Measurements from ENCODE around the gene ZFYVE27. TPM values are rescaled to one million over a fixed set of nuclear protein-coding genes. Genes with fewer than 3 reads are reported as not detected.

Gene ZFYVE27
- total and polyA plus RNA-seq, 10 of the 15 experiments (the other 5 are each of a cell fraction or from before 2014, with no cell fraction given): 1.1 to 28.9 (median 21.4) TPM

- H2AFZ ChIP-seq (ENCODE audit: control insufficient read depth, low read depth, low read length): no peak overlapping the region
- no peaks in the 10 kb centered on the region for H3K79me2 ChIP-seq (ENCODE audit: control insufficient read depth, insufficient read depth, low read length)
- intact Hi-C loops (cut with micrococcal nuclease; ENCODE audit: unreplicated experiment): no loop called here
- no peak for DNase-seq (ENCODE audit: low read depth, low spot score)
- in situ Hi-C loops (cut with MboI): no loop called here
- no peaks in the 10 kb centered on the region for H3K9me3 ChIP-seq (replicated peaks; ENCODE audit: control insufficient read depth, insufficient read depth, low read length)
- no TSS peak for BruUV-seq (replicated peaks)
- peaks cover 2% of the 10 kb centered on the region in 2 experiments for H3K36me3 ChIP-seq (ENCODE audit: control insufficient read depth in 2 of 2, insufficient read depth in 2 of 2, low read length in 1 of 2)
- no peak for TF ChIP-seq FOXM1 (IDR thresholded peaks at IDR 0.05; ENCODE audit: low read depth, low read length)
- TF ChIP-seq SUZ12 (IDR thresholded peaks at IDR 0.05; ENCODE audit: unreplicated experiment): no peak
- no peak overlapping the region for H3K9ac ChIP-seq (ENCODE audit: control insufficient read depth, insufficient read depth, low read length)
- no peak for ATAC-seq
- ChIA-PET CTCF (interaction anchor here (0.9 kb wide), 1 partner anchor 21 kb away, joined by 3 read pairs; no protein-coding TSS in a partner anchor), RAD21 (ENCODE audit: unreplicated experiment) (no interaction called here), POLR2A (no interaction called here), SMC1A (ENCODE audit: uncharacterized antibody, unreplicated experiment) (no interaction called here)
- H3K27me3 ChIP-seq (replicated peaks in 1 of 2; ENCODE audit: control insufficient read depth in 2 of 2, insufficient read depth in 2 of 2, low read length in 1 of 2): peaks cover 0 to 7% of the 10 kb centered on the region in 2 experiments; a peak in 2 of 4 replicates
- no peak overlapping the region for H3K4me3 ChIP-seq
- H3K4me2 ChIP-seq (ENCODE audit: control insufficient read depth, insufficient read depth): no peak overlapping the region
- peaks cover 9% of the 10 kb centered on the region for H3K4me1 ChIP-seq (ENCODE audit: control insufficient read depth, insufficient read depth, low read length)
- H4K20me1 ChIP-seq (ENCODE audit: control insufficient read depth, insufficient read depth): no peaks in the 10 kb centered on the region
- FAIRE-seq: no peak
- 93% methylated on average over 13 of the region's 13 CpGs for WGBS (ENCODE audit: insufficient coverage, insufficient replicate concordance, low lambda C conversion rate, missing lambda C conversion rate)
- no peak overlapping the region for H3K27ac ChIP-seq (ENCODE audit: control insufficient read depth, insufficient read depth)
Measured at GRCh38 chr10:97766106-97766810, 29.3 kb downstream of the ZFYVE27 start.

DNA sequence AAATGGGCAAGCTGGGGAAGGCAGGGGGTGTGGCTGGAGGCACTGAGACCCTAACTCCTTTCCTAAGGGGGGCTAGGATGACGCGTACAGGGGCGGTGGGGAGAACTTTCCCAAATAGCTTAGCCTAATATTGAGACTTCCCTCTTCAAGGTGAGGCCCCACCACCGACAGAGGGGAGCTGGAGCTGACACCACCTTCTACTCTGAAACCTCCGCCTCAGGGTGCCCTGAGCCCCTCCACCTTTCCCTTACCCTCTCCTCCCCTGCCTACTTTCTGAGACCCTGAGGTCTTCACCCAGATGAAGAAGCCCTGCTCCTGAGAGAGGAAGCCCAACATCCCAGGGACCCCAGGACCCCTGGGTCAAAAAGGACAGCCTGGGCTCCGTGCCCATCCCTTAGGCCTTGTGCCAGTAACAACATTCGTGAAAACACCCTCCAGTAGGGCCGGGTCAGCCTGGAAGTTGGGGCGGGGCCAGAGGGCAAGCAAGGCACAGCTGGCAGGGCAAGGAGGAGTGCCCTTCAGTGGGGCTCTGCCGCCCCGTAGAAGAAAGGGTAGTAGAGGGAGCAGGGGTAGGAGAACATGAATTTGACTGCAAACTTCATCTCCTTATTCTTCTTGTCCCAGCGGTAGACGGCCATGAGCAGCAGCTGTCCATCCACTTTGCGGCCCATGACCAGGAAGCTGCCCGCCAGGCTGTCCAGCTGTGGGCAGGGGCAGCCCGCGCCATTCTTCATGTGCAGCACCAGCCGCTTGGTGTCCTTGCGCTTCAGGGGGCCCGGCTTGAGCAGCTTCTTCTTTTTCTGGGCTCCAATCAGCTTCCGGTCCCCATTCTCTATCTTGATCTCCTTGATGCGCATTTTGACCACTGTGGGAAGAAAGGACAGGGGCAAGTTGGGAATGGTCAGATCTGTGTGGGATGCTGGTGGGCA, 30.3 kb downstream of the ZFYVE27 start:
- ChIA-PET RAD21 (ENCODE audit: unreplicated experiment) (no interaction called here), CTCF (interaction anchor here (0.9 to 1.0 kb wide), 2 partner anchors 8 to 13 kb away, joined by 3 to 4 read pairs; no protein-coding TSS in a partner anchor), POLR2A (interaction anchor here (0.6 kb wide), 1 partner anchor 149 kb away, joined by 6 read pairs; no protein-coding TSS in a partner anchor), SMC1A (ENCODE audit: uncharacterized antibody, unreplicated experiment) (interaction anchor here (0.9 kb wide), 1 partner anchor 27 kb away, joined by 3 read pairs; no protein-coding TSS in a partner anchor)
- in situ Hi-C loops (cut with MboI) (no loop called here), intact Hi-C loops (cut with micrococcal nuclease; ENCODE audit: unreplicated experiment) (no loop called here)
- no peak overlapping the region for H3K9ac ChIP-seq (ENCODE audit: control insufficient read depth, insufficient read depth, low read length)
- BruUV-seq (replicated peaks): no TSS peak
- H3K79me2 ChIP-seq (ENCODE audit: control insufficient read depth, insufficient read depth, low read length): no peaks in the 10 kb centered on the region
- no peak overlapping the region for H2AFZ ChIP-seq (ENCODE audit: control insufficient read depth, low read depth, low read length)
- DNase-seq (ENCODE audit: low read depth, low spot score) (no peak), FAIRE-seq (no peak), ATAC-seq (no peak)
- TF ChIP-seq IKZF1 (conservative IDR thresholded peaks at IDR 0.05) (no peak), BMI1 (IDR thresholded peaks at IDR 0.05; ENCODE audit: borderline replicate concordance) (no peak)
- H3K4me3 ChIP-seq: no peak overlapping the region
- no peak overlapping the region for H3K27ac ChIP-seq (ENCODE audit: control insufficient read depth, insufficient read depth)
- 97% methylated on average over 21 of the region's 22 CpGs for WGBS (ENCODE audit: insufficient coverage, insufficient replicate concordance, low lambda C conversion rate, missing lambda C conversion rate)
- H3K4me2 ChIP-seq (ENCODE audit: control insufficient read depth, insufficient read depth): no peak overlapping the region
- no peaks in the 10 kb centered on the region; a peak in 2 of 4 replicates for H3K36me3 ChIP-seq (ENCODE audit: control insufficient read depth in 2 of 2, insufficient read depth in 2 of 2, low read length in 1 of 2)
- no peaks in the 10 kb centered on the region for H4K20me1 ChIP-seq (ENCODE audit: control insufficient read depth, insufficient read depth)
- H3K27me3 ChIP-seq (replicated peaks in 1 of 2; ENCODE audit: control insufficient read depth in 2 of 2, insufficient read depth in 2 of 2, low read length in 1 of 2): peaks cover 2 to 9% of the 10 kb centered on the region in 2 experiments; a peak in 3 of 4 replicates
- H3K9me3 ChIP-seq (replicated peaks; ENCODE audit: control insufficient read depth, insufficient read depth, low read length): no peaks in the 10 kb centered on the region
- H3K4me1 ChIP-seq (ENCODE audit: control insufficient read depth, insufficient read depth, low read length): peaks cover 9% of the 10 kb centered on the region
